ENCODE data around the gene MAP2K3. TPM values are rescaled to one million over a fixed set of nuclear protein-coding genes. Genes with fewer than 3 reads are reported as not detected.

MAP2K3 gene
- total and polyA plus RNA-seq, 2 donors (not counting 1 experiment from before 2014, with no cell fraction given) = 23.8 to 80.9 TPM

DNA sequence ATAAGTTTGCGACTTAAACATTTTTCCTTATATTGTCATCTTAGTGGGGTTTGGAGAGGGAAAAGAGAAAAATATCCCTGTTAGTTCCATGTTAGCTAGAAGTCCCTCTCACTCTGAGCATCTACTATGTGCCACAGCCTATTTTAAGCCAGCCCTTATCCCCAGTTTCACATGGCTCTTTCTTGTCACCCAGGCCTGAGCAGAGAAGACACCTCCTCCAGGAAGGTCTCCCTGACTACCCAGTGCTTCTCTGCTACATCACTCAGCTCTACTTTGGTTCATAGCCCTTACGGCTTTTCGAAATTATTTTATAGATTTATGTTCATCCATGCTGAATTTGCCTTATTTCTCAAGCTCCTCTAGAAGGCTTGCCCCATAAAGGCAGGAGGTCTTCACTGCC is 7.2 kb upstream of the MAP2K3 start:
- H3K4me1 ChIP-seq (ENCODE audit: control insufficient read depth, extremely low read depth, insufficient read depth, low read length) = peaks cover 18% of the 10 kb centered on the region
- H3K4me3 ChIP-seq (replicated peaks in 1 of 4; ENCODE audit: control extremely low read depth in 1 of 4, insufficient read depth in 1 of 4, low read depth in 3 of 4, low read length in 4 of 4) = no peak overlapping the region
- TF ChIP-seq EZH2 (IDR thresholded peaks at IDR 0.05; ENCODE audit: low read length, missing control alignments) (no peak), CTCF (conservative IDR thresholded peaks at IDR 0.05 in 1 of 2, IDR thresholded peaks at IDR 0.05 in 1 of 2; ENCODE audit: low read depth in 1 of 2, low read length in 2 of 2) (no peak)
- H3K27ac ChIP-seq (ENCODE audit: insufficient read depth, low read length) = no peak overlapping the region
- no peaks in the 10 kb centered on the region for H3K79me2 ChIP-seq (ENCODE audit: control insufficient read depth, insufficient read depth, low read length)
- H3K9ac ChIP-seq (ENCODE audit: insufficient read depth, low read length) = no peak overlapping the region
- no peaks in the 10 kb centered on the region for H3K9me3 ChIP-seq (ENCODE audit: control insufficient read depth, insufficient read depth, low read depth, low read length)
- no peaks in the 10 kb centered on the region for H3K36me3 ChIP-seq (ENCODE audit: control insufficient read depth, insufficient read depth, low read length)
- no peaks in the 10 kb centered on the region for H4K20me1 ChIP-seq (ENCODE audit: control insufficient read depth, extremely low read depth, insufficient read depth, low read length)
- H3K27me3 ChIP-seq (ENCODE audit: control insufficient read depth, insufficient read depth, low read length) = no peaks in the 10 kb centered on the region
- H2AFZ ChIP-seq (ENCODE audit: low read length) = no peak overlapping the region
- DNase-seq (ENCODE audit: low read depth in 2 of 2) = no peak
- H3K4me2 ChIP-seq (ENCODE audit: extremely low read depth, insufficient read depth, low read length) = no peak overlapping the region

DNA sequence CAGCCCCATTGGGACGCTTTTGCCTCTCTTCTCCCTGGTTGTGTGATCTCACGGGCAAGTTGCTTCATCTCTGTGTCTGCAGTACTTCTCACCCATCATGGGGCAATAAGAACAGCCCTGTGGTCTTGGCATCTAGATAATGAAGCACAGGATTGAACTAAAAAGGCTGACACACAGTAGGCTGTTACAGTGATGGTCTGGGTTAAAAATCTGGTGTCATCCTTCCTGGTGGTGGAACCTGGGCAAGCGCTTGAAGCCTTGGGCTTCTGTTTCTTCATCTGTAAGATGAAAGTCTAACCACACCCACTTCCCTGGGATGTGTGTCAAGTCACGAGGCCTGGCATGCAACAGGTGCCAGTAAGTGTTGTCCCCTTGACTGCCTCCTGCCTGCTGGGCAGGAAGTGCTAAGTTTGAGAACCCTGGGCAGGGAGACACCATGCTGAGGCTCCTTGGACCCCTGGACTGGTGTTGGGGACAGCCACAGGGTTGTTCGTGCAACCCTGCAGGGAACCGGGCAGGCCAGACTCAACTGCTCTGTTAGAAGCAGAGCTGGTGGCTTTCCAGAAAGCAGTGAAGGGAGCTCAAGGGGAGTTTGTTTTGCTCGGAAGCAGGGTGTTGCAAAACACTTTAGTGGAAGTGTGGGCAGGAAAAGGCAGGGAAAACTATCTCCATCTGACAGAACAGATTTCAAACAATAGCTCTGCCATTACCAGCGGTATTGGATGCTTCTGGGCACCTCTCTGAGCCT is 5.9 kb upstream of the MAP2K3 start:
- H2AFZ ChIP-seq (ENCODE audit: low read length) = no peak overlapping the region
- no peaks in the 10 kb centered on the region for H3K27me3 ChIP-seq (ENCODE audit: control insufficient read depth, insufficient read depth, low read length)
- TF ChIP-seq EZH2 (IDR thresholded peaks at IDR 0.05; ENCODE audit: low read length, missing control alignments) (no peak), CTCF (conservative IDR thresholded peaks at IDR 0.05 in 1 of 2, IDR thresholded peaks at IDR 0.05 in 1 of 2; ENCODE audit: low read depth in 1 of 2, low read length in 2 of 2) (no peak)
- H3K4me3 ChIP-seq (replicated peaks in 1 of 4; ENCODE audit: control extremely low read depth in 1 of 4, insufficient read depth in 1 of 4, low read depth in 3 of 4, low read length in 4 of 4) = no peak overlapping the region
- H3K36me3 ChIP-seq (ENCODE audit: control insufficient read depth, insufficient read depth, low read length) = no peaks in the 10 kb centered on the region
- H3K9me3 ChIP-seq (ENCODE audit: control insufficient read depth, insufficient read depth, low read depth, low read length) = no peaks in the 10 kb centered on the region
- DNase-seq (ENCODE audit: low read depth in 2 of 2) = no peak
- H3K4me1 ChIP-seq (ENCODE audit: control insufficient read depth, extremely low read depth, insufficient read depth, low read length) = peaks cover 31% of the 10 kb centered on the region
- no peak overlapping the region for H3K9ac ChIP-seq (ENCODE audit: insufficient read depth, low read length)
- H3K4me2 ChIP-seq (ENCODE audit: extremely low read depth, insufficient read depth, low read length) = no peak overlapping the region
- H4K20me1 ChIP-seq (ENCODE audit: control insufficient read depth, extremely low read depth, insufficient read depth, low read length) = no peaks in the 10 kb centered on the region
- H3K27ac ChIP-seq (ENCODE audit: insufficient read depth, low read length) = no peak overlapping the region
- H3K79me2 ChIP-seq (ENCODE audit: control insufficient read depth, insufficient read depth, low read length) = no peaks in the 10 kb centered on the region

- Histone ChIP-seq H3K9ac (ENCODE audit: insufficient read depth, low read length) (no peak overlapping the region), H3K36me3 (ENCODE audit: control insufficient read depth, insufficient read depth, low read length) (no peaks in the 10 kb centered on the region), H3K4me1 (ENCODE audit: control insufficient read depth, extremely low read depth, insufficient read depth, low read length) (peaks cover 34% of the 10 kb centered on the region), H3K4me3 (replicated peaks in 1 of 4; ENCODE audit: control extremely low read depth in 1 of 4, insufficient read depth in 1 of 4, low read depth in 3 of 4, low read length in 4 of 4) (no peak overlapping the region), H3K9me3 (ENCODE audit: control insufficient read depth, insufficient read depth, low read depth, low read length) (no peaks in the 10 kb centered on the region), H4K20me1 (ENCODE audit: control insufficient read depth, extremely low read depth, insufficient read depth, low read length) (no peaks in the 10 kb centered on the region), H2AFZ (ENCODE audit: low read length) (no peak overlapping the region), H3K4me2 (ENCODE audit: extremely low read depth, insufficient read depth, low read length) (no peak overlapping the region), H3K27me3 (ENCODE audit: control insufficient read depth, insufficient read depth, low read length) (no peaks in the 10 kb centered on the region), H3K79me2 (ENCODE audit: control insufficient read depth, insufficient read depth, low read length) (no peaks in the 10 kb centered on the region), H3K27ac (ENCODE audit: insufficient read depth, low read length) (no peak overlapping the region)
- no peak for DNase-seq (ENCODE audit: low read depth in 2 of 2)
- TF ChIP-seq CTCF (conservative IDR thresholded peaks at IDR 0.05 in 1 of 2, IDR thresholded peaks at IDR 0.05 in 1 of 2; ENCODE audit: low read depth in 1 of 2, low read length in 2 of 2) = no peak
Observed at GRCh38 chr17:21279198-21279535, 5.3 kb upstream of the MAP2K3 start.
